HG03442 (cell line): Measurements from ENCODE around the gene HARBI1.

Experiments used
- ATAC-seq: cut with Tn5 transposase; IDR thresholded peaks from one replicate; pipeline ENCODE4 v1.9.1; 2021; ENCODE audit warnings: mild to moderate bottlenecking, moderate library complexity; ENCODE audit not compliant: unreplicated experiment

Gene HARBI1, protein sequence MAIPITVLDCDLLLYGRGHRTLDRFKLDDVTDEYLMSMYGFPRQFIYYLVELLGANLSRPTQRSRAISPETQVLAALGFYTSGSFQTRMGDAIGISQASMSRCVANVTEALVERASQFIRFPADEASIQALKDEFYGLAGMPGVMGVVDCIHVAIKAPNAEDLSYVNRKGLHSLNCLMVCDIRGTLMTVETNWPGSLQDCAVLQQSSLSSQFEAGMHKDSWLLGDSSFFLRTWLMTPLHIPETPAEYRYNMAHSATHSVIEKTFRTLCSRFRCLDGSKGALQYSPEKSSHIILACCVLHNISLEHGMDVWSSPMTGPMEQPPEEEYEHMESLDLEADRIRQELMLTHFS

DNA sequence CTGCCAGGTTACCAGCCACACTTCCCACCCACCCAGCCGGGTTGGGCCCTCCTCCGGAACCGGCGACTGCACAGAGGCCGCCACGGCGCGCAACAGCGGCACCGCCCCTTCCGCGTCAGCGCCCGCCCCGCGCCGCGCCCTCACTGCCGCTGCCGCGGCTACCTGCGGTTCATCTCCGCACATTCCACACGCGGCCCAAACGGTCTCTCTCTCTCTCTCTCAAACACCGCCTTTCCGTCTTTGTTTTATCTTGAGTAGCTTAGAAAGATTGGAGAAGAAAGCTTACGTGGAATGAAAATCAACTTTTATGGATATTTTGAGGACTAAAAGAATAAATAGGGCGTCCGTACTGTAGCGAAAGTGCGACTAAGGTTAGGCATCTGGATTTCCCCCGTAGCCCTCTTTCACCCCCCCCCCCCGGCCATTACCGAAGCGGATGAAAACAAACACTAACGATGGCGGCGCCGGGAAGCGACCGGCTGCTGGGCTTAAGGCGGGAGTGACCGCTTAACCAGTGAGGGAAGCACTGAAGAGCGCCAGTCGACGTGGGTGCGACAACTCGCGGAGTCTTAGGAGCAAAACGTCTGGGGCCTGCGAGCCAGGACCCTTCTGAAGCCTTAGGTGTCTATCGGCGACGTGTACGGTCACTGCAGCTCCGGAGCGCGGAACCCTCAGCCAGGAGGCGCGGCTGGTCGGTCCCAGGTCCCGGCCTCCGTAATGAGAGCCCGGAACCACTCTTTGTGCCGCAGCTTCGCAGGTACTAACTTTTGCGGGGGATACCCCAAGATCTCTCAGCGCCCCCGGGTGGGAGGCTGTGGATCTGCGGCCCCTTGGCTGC lies at the start of gene HARBI1, which contains the start of gene ATG13:
Gene HARBI1, minus strand, starts transcription at position 94 of the 838 bp plus-strand sequence. CDS start 990 bp downstream, outside the sequence.
Gene ATG13, plus strand, starts transcription at position 420 of the 838 bp plus-strand sequence. CDS start 26,739 bp downstream, outside the sequence.
- peak; percentile 90 for ATAC-seq

DNA sequence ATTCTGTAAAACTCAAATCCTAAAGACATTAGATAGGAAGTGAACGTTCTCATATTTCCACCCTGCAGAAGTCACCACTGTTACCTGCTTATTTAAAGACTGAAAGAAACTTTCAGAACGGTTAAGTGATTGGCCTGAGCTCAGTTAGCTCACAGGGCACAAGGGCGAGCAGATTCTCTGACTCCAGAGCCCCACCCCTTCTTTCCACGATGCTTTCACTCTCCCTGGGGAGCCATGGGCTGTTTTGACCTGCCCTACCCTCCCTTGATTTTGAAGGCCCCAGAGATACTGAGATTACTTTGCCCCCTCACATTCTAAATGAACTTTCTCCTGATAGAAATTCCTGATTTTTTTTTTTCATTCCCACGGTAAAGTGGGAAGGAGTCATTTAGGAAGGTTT lies 49.5 kb upstream of the HARBI1 start:
- ATAC-seq = no peak

DNA sequence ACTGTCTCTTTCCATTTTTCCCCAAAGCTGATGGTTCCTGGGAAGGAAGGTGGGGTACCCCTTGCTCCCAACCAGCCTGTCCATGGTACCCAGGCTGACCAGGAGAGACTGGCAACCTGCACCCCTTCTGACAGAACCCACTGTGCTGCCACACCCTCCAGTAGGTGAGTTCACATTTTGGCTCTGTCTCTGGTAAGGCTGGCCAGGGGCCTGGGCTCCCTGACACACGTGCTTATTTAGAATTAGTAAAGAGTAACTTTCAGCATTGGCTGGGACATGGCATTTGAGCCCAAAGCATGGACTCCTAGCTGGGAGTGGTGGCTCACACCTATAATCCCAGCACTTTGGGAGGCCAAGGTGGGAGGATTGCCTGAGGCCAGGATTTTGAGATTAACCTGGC lies 48.3 kb upstream of the HARBI1 start:
- no peak for ATAC-seq

DNA sequence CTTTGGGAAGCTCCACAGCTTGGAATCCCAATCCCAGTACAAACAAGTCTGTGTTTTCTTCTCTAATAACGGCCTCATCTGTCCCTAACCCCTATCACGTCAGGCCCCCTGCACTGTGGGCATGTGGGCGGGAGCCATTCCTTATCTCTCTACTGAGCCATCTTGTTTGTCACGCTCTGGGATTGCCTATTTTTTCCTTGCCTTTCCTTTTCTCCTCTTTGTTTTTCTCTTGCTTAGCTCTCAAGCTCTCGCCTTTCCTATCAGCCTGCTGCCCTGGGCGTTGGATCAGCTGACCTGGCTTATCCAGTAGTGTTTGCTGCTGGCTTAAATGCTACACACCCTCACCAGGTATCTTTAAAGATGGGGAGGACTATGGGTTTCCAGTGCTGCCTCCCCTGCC lies 47.6 kb upstream of the HARBI1 start:
- ATAC-seq = no peak

DNA sequence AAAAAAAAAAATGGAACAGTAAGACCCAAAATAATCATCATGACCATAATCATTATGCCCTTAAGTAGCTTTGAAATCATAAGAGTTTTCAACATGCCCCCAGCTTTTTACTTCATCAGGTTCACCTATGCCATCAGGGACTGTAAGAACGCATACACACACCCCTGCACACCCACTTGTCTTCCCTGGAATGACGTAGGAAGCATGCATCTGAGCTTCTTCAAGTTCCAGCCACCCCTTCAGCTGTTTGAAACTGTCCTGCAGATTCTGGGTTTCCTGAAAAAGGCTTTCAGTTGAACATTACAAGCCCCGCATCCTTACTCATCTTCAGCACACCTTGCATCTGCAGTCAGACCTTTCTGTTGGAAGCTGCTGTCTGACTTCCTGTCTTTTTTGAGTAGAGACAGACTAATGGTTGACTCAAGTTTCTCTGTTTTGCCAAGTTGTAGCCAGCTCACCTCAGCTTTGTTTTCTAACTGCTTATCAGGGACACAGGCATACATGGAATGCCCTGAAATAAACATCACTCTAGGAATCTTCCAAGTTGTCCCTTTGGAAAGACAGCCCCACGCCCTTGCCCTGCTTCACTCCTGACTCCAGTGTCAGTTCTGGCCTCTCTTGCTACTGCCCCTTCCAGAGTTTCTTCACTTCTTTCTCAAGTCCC lies 46.4 kb upstream of the HARBI1 start:
- ATAC-seq = no peak

DNA sequence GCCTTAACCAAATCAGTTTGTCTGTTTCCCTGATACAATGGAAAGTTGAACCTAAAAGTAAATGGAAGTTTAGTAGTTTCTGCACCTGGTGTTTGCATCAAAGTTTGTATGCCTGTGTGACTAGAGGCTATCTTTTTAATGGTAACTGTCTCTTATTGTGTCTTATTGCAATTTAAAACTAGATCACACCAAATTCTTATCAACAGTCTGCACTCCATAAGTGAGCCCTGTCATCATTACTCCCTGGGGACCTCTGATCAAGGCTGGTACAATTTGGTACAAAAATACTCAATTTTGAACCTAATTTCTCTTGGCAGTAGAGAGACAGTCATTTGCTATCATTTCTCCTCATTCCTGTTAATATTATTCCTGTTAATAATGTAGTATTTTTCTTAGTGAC lies 45.3 kb upstream of the HARBI1 start:
- ATAC-seq = no peak

DNA sequence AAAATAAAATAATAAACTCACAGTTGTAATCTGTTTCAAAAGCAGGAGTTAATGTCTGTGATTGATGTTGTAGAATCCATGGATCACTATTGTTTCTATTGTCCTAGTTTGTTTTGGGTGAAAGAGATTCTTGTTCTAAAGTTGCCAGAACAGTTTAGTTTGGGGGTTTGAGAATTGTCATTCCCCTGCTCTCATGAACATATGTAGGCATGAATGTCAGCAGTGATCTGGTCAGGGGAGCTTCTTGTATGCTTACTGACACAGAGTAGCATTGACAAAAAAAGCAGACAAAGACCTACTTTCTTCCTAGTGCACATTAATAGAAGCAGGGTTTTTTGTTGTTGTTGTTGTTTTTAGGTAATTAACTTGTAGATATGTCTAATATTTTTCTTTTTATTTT lies 44.8 kb upstream of the HARBI1 start:
- no peak for ATAC-seq

DNA sequence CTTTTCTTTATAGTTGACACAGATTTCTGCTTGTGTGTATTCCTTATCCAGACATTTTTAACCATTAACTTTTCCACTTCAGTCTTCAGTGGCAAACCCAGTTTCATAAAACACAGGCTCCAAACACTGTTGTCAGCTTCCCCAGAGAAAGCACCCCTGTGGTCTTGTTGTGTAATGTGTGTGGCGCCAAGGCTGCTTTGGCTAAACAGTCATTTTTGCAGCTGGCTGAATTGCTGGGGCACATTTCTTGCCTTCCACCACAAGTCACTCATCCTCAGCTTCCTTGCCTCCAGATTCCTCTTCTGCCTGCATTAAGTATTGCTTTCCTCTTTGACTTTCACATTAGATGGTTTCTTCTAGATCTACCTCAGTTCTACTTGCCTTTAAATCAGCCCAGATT lies 42.9 kb upstream of the HARBI1 start:
- no peak for ATAC-seq

DNA sequence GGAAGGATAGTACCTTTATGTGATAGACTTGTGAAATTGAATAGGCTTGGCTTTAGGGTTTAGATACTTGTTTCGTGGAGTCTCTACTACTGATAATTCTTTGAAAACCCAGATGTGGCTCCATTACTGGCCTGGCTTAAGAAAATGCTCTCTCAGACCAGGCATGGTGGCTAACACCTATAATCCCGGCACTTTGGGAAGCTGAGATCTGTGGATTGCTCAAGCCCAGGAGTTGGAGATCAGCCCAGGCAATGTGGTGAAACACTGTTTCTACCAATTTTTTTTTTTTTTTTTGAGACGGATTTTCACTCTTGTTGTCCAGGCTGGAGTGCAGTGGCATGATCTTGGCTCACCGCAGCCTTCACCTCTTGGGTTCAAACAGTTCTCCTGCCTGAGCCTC lies 41.2 kb upstream of the HARBI1 start:
- ATAC-seq = no peak

DNA sequence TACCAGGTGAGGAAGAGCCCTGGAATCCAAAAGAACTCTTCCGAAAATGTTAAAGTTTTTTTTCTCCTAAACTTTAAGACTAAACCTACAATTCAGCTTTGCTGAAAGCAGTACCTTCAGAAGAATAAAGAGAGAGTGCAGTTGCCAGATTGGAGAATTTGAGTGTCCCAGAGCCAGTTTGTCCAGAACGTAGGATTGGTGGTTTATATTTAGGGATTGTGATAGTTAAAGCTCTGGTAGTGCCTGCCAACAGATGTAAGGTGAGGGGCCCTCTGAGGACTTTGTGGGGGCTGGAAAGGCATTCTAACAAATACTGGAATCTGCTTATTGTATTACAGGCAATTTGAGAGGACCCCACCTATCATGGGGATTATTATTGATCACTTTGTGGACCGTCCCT lies 40.2 kb upstream of the HARBI1 start:
- ATAC-seq = no peak

DNA sequence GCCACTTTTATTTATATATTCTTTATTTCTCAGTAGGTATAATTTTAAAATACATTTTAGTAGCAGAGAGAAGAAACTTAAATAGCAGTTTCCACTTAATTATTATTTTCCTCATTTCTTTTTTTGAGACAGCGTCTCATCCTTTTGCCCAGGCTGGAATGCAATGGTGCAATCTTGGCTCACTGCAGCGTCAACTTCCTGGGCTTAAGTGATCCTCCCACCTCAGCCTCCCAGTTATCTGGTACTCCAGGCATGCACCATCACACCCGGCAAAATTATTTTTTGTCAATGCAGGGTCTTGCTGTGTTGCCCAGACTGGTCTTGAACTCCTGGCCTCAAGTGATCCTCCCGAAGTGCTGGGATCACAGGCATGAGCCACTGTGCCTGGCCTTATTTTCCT lies 38.6 kb upstream of the HARBI1 start:
- ATAC-seq = no peak

DNA sequence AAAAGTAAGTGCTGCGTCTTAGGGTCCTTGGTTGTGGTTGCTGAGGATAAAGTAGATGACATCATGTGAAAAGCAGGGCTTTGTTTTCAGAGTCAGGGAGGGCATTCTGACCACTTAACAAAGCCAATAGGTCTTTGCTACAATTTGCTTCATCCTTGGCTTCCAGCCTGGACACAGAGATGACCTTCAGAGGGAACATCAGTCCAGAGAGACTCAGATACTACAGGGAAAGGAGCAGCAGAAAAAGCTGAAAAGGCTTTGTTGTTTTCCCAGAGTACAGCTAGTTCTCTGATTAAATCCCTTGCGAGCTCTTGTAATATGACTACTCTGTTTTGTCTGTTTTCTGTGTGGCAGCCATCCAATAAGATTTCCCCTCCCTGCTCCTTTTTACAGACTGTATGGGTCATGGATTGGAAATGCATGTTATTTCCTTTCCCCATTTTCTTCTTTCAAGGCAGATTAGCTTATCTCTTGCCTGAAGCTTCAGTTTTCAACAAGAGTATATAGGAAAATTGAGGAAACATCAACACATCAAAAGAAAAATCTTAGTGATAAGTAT lies 32.2 kb upstream of the HARBI1 start:
- no peak for ATAC-seq

DNA sequence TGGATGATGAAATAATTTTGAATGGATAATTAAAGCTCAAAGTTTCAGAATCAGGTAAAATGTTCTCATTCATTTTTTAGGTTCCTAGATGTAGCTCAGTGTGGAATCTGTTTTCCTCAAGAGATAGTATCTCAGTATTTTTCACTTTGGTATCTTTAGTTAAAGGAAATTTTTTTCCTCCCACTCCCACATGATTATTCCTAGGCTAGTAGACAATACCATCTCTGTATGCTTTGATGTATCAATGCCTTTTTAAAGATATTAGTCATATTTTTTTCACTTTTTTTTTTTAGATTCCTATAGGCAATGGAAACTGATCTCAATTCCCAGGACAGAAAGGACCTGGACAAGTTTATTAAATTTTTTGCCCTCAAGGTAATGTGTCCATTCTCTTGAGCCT lies 27.0 kb upstream of the HARBI1 start:
- ATAC-seq = no peak

DNA sequence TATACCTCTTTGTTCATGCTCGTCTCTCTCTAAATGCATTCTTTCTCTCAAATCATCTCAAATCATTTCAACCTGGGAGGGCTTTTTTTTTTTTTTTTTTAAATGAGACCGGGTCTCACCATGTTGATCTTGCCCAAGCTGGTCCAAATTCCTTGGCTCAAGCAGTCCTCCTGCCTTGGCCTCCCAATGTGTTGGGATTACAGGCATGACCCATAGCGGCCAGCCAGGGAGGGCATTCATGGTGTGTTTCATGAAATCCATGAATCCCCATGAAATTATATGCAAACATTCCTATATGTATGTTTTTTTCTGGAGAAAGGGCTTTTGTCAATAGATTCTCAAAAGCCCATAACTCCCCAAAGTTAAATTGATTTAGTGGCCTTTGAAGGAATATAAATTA lies 26.5 kb upstream of the HARBI1 start:
- ATAC-seq = no peak

DNA sequence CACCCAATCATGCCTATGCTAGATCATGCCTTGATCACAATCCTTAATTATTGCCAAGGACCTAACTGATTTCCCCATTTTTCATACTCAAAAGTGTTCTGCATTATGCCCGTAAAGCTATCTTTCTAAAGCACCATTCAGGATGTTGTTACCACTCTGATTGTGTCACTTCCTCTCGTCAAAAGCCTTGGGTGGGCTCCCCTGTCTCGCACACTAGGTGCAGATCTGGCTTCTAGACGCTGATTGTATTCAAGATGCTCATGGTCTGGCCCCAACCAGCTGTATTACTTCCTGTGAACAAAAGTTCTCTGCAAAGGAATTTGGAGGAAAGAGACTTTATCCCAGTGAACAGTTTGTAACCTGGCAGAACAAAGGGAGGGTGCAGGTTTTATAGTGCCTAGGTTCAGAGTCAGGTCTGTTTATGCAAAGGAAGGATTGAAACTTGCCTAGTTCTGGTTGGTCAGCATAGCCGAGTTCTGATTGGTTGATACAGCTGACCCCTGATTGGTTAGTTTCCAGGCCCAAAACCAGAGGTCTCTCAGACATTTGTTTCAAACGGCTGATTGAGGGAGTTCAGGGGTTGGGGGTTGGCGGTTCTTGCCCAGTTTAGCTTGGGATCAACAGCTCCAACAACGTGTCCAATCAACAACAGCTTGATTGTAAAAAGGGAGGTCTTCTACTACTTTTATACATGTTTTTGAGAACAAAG lies 25.8 kb upstream of the HARBI1 start:
- ATAC-seq = no peak

DNA sequence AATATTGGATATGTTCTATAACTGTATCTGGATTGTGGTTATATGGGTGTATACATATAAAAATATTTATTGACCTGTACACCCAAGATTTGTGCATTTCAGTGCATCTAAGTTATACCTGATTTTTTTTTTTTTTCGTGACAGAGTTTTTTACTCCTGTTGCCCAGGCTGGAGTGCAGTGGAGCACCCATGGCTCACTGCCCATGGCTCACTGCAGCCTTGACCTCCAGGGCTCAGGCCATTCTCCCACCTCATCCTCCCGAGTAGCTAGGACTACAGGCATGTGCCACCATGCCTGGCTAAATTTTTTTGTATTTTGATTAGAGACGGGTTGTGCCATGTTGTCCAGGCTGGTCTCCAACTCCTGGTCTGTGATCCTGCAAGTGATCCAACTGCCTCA lies 24.6 kb upstream of the HARBI1 start:
- ATAC-seq = no peak

DNA sequence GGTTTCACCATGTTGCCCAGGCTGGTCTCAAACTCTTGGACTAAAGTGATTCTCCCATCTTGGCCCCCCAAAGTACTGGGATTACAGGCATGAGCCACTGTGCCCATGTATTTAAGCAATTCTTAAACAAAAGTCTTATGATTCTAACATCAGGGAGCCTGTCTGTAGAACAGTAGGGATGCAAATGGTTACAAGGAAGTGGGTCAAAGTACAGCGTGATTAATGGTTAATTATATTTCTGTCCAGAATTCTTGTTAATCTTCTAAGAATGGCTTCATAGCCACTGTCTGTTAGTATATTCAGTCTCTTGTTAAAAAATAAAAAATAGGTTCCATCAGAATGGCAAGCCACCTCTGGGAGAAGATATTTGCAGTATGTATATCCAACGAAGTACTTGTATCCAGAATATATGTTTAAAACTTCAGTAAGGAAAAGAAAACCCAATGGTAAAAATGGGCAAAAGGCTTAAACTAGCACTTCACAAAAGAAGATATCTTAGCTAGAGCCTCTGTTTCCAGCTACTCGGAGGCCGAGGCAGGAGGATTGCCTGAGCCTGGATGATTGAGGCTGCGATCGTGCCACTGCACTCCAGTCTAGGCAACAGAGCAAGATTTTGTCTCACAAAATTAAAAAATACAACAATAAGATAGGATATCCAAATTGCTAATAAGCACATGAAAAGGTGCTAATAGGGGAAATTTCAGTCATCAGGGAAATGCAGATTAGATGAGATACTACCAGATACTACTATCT lies 23.2 kb upstream of the HARBI1 start:
- ATAC-seq = no peak

DNA sequence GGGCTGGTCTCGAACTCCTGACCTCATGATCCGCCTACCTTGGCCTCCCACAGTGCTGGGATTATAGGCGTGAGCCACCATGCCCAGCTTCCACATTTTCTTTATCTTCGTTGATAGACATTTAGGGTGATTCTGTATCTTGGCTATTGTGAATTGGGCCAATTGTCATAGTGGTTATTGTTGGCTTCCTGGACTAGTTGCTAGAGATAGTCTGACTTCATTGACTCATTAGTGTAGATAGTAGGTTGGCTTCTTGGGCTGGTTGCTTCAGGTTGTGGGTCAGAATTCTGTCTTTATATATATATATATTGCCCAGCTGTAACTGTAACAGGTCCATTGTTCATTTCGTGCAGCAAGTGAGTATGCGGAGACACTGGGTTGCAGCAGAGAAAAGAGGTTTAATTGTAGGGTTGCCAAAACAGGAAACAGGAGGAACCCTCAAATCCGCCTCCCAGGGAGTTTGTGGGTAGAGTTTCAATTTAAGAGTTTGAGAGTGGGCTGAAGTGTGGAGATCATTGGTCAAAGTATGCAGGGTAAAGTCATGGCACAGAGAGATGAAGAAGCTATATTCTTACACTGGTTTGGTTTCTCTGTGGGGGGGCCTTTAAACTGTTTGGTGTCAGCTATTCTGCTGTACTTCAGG lies 22.3 kb upstream of the HARBI1 start:
- ATAC-seq = no peak

DNA sequence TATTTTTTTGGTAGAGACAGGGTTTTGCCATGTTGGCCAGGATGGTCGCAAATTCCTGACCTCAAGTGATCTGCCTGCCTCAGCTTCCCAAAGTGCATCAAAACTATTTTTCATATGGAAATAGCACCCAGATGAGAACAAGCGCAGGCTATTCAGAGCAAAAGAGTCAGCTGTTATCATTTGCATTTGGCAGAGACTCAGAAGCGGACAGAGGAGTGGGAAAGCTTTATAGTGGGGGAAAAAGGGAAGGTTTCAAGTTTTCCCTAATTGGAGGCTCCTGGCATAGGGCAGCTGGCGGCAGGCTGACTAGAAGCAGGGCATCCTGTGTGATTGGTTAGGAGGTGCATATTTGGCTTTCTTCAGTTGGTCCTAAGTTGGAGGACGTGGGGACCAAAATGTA lies 20.5 kb upstream of the HARBI1 start:
- ATAC-seq = no peak
